ENCODE data around the gene KMT2E.

- TF ChIP-seq, protein P1, sequence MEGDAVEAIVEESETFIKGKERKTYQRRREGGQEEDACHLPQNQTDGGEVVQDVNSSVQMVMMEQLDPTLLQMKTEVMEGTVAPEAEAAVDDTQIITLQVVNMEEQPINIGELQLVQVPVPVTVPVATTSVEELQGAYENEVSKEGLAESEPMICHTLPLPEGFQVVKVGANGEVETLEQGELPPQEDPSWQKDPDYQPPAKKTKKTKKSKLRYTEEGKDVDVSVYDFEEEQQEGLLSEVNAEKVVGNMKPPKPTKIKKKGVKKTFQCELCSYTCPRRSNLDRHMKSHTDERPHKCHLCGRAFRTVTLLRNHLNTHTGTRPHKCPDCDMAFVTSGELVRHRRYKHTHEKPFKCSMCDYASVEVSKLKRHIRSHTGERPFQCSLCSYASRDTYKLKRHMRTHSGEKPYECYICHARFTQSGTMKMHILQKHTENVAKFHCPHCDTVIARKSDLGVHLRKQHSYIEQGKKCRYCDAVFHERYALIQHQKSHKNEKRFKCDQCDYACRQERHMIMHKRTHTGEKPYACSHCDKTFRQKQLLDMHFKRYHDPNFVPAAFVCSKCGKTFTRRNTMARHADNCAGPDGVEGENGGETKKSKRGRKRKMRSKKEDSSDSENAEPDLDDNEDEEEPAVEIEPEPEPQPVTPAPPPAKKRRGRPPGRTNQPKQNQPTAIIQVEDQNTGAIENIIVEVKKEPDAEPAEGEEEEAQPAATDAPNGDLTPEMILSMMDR (IDR thresholded peaks at IDR 0.05; ENCODE audit: borderline replicate concordance, extremely low read depth, low read length, poor library complexity, severe bottlenecking): no peak
- no peak for TF ChIP-seq EZH2 (IDR thresholded peaks at IDR 0.05; ENCODE audit: borderline replicate concordance, low read depth, low read length, severe bottlenecking)
These were observed 112.5 kb downstream of the KMT2E start for GRCh38 chr7:105126436-105126975.
